Fibroblast of lung (primary cell): Measurements from ENCODE around the gene MYDGF. TPM values are rescaled to one million over a fixed set of nuclear protein-coding genes. Genes with fewer than 3 reads are reported as not detected.

ENCODE experiments used
- DNase-seq, 2 donors: peaks; one replicate each; pipeline versions ENCODE4 v3.0.0 to v3.0.0-alpha.2; 2010; ENCODE audit warnings: low read depth in 2 of 2
- H2AFZ ChIP-seq: 2 replicates; pipeline ENCODE4 v1.5.1; 2012; ENCODE audit warnings: low read length, control low read depth, inconsistent platforms
- H3K27ac ChIP-seq: 2 replicates; pipeline ENCODE4 v1.5.1; 2011; ENCODE audit warnings: low read length, control low read depth; ENCODE audit not compliant: insufficient read depth
- H3K27me3 ChIP-seq: 2 replicates; pipeline ENCODE4 v1.5.1; 2011; ENCODE audit warnings: mild to moderate bottlenecking, low read length; ENCODE audit not compliant: control insufficient read depth, insufficient read depth
- H3K36me3 ChIP-seq: 2 replicates; pipeline ENCODE4 v1.5.1; 2011; ENCODE audit warnings: low read length; ENCODE audit not compliant: control insufficient read depth, insufficient read depth
- H3K4me1 ChIP-seq: 2 replicates; pipeline ENCODE4 v1.5.1; 2011; ENCODE audit warnings: low read length; ENCODE audit not compliant: control insufficient read depth, insufficient read depth; ENCODE audit errors: extremely low read depth
- H3K4me2 ChIP-seq: 2 replicates; pipeline ENCODE4 v1.5.1; 2011; ENCODE audit warnings: low read length, control low read depth; ENCODE audit not compliant: insufficient read depth; ENCODE audit errors: extremely low read depth
- H3K4me3 ChIP-seq, 4 experiments: fragments of 200-600 bp in 1 of 4; sonication (generic) in 1 of 4; replicated peaks in 1 of 4; 2 replicates each; pipeline ENCODE4 v1.5.1; 2011 to 2016; ENCODE audit warnings: low read length in 4 of 4, low read depth in 3 of 4, mild to moderate bottlenecking in 3 of 4, control low read depth in 2 of 4, inconsistent platforms in 1 of 4, mixed read lengths in 1 of 4; ENCODE audit not compliant: insufficient read depth in 1 of 4; ENCODE audit errors: control extremely low read depth in 1 of 4
- H3K79me2 ChIP-seq: 2 replicates; pipeline ENCODE4 v1.5.1; 2012; ENCODE audit warnings: mild to moderate bottlenecking, low read length, inconsistent platforms; ENCODE audit not compliant: control insufficient read depth, insufficient read depth
- H3K9ac ChIP-seq: 2 replicates; pipeline ENCODE4 v1.5.1; 2011; ENCODE audit warnings: mild to moderate bottlenecking, low read length, control low read depth; ENCODE audit not compliant: insufficient read depth
- H3K9me3 ChIP-seq: 2 replicates; pipeline ENCODE4 v1.5.1; 2012; ENCODE audit warnings: low read depth, low read length; ENCODE audit not compliant: control insufficient read depth, insufficient read depth
- H4K20me1 ChIP-seq: 2 replicates; pipeline ENCODE4 v1.5.1; 2011; ENCODE audit warnings: low read length; ENCODE audit not compliant: control insufficient read depth, insufficient read depth; ENCODE audit errors: extremely low read depth
- EZH2 ChIP-seq: IDR thresholded peaks from 2 replicates; pipeline ENCODE4 v1.5.1; 2012; ENCODE audit warnings: low read length, control low read depth, mild to moderate bottlenecking; ENCODE audit errors: missing control alignments
- polyA plus RNA-seq, 2 donors: library from polyadenylated mRNA; depleted of rRNA in 1 of 2; stranded (reverse) in 1 of 2; unstranded in 1 of 2; fragments of >200 nt; gene quantifications; 2 replicates each; pipeline ENCODE4 v1.2.1, GENCODE V29; 2011 to 2012; ENCODE audit warnings: missing spikeins in 1 of 2
- total RNA-seq: library from RNA; depleted of rRNA; stranded (reverse); fragments of >200 nt; gene quantifications from 2 replicates; pipeline ENCODE4 v1.2.1, GENCODE V29; 2014
- TF ChIP-seq, protein P1 (sequence below), 2 donors: IDR thresholded peaks in 1 of 2; conservative IDR thresholded peaks in 1 of 2; 1 replicate in 1 of 2; 2 replicates in 1 of 2; pipeline ENCODE4 v1.5.1; 2011 to 2012; ENCODE audit warnings: low read length in 2 of 2, control low read depth in 1 of 2, inconsistent platforms in 1 of 2, low read depth in 1 of 2, mild to moderate bottlenecking in 1 of 2

The MYDGF gene
- total and polyA plus RNA-seq, 2 donors (not counting 1 experiment from before 2014, with no cell fraction given), result 167 to 181 TPM

DNA sequence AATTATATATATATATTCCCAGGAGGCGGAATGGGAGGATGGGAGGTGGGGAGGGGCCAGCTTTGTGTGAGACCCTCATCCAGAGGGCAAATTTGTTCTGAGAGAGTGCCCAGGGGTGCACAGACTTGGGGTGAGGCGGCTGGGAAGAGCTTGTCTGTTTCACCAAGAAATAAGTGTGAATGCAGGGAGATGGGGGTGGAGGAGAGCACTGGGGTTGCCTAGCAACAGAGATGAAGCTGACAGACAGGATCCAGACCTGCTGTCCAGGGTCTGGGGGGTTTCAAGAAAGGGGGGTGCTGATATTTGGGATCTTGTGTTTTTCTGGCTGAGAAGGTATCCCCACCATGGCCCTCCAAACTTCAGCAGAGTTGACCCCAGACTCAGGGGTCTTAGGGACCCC lies 49.5 kb downstream of the MYDGF start:
- no peak overlapping the region for H3K27ac ChIP-seq
- H3K27me3 ChIP-seq, result peaks cover 12% of the 10 kb centered on the region
- H3K4me2 ChIP-seq, result no peak overlapping the region
- no peak for DNase-seq
- no peaks in the 10 kb centered on the region for H3K36me3 ChIP-seq
- H3K9me3 ChIP-seq, result no peaks in the 10 kb centered on the region
- no peak overlapping the region for H2AFZ ChIP-seq
- no peak overlapping the region for H3K9ac ChIP-seq
- no peak overlapping the region for H3K4me3 ChIP-seq
- H3K4me1 ChIP-seq, result no peaks in the 10 kb centered on the region
- TF ChIP-seq EZH2, result no peak
- TF ChIP-seq, protein P1, sequence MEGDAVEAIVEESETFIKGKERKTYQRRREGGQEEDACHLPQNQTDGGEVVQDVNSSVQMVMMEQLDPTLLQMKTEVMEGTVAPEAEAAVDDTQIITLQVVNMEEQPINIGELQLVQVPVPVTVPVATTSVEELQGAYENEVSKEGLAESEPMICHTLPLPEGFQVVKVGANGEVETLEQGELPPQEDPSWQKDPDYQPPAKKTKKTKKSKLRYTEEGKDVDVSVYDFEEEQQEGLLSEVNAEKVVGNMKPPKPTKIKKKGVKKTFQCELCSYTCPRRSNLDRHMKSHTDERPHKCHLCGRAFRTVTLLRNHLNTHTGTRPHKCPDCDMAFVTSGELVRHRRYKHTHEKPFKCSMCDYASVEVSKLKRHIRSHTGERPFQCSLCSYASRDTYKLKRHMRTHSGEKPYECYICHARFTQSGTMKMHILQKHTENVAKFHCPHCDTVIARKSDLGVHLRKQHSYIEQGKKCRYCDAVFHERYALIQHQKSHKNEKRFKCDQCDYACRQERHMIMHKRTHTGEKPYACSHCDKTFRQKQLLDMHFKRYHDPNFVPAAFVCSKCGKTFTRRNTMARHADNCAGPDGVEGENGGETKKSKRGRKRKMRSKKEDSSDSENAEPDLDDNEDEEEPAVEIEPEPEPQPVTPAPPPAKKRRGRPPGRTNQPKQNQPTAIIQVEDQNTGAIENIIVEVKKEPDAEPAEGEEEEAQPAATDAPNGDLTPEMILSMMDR (conservative IDR thresholded peaks at IDR 0.05 in 1 of 2, IDR thresholded peaks at IDR 0.05 in 1 of 2; ENCODE audit: low read depth in 1 of 2, low read length in 2 of 2), result no peak
- no peaks in the 10 kb centered on the region for H4K20me1 ChIP-seq
- H3K79me2 ChIP-seq, result no peaks in the 10 kb centered on the region

DNA sequence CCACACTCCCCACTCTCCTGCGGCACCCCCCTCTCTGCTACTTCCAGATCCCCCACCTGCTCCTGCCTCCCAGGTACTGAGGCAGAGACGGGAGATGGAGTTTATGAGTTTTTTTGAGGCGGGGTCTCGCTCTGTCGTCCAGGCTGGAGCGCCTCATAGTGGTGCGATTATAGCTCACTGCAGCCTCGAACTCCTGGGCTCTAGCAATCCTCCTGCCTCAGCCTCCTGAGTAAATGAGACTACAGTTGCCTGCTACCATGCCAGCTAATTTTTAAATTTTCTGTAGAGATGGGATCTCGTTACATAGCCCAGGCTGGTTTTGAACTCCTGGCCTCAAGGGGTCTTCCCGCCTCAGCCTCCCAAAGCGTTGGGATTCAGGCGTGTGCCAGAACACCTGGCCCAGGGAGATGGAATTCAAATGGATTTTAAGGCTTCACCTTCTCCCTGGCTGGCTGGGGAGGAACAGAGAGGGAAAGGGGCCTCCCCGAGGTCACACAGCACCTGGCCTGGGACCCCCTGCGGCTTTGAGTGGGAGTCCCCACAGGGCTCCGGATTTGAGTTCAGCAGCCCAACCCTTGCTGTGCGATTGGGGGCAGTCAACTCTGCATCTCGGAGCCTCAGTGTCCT lies 50.4 kb downstream of the MYDGF start:
- no peak overlapping the region for H3K4me2 ChIP-seq
- H3K9me3 ChIP-seq, result no peaks in the 10 kb centered on the region
- H3K4me1 ChIP-seq, result no peaks in the 10 kb centered on the region
- H4K20me1 ChIP-seq, result no peaks in the 10 kb centered on the region
- no peak for TF ChIP-seq EZH2
- TF ChIP-seq, protein P1 (conservative IDR thresholded peaks at IDR 0.05 in 1 of 2, IDR thresholded peaks at IDR 0.05 in 1 of 2; ENCODE audit: low read depth in 1 of 2, low read length in 2 of 2), result no peak
- DNase-seq, result no peak
- H3K27ac ChIP-seq, result no peak overlapping the region
- no peak overlapping the region for H3K4me3 ChIP-seq
- H3K27me3 ChIP-seq, result peaks cover 12% of the 10 kb centered on the region
- no peaks in the 10 kb centered on the region for H3K79me2 ChIP-seq
- no peak overlapping the region for H3K9ac ChIP-seq
- H2AFZ ChIP-seq, result no peak overlapping the region
- H3K36me3 ChIP-seq, result no peaks in the 10 kb centered on the region

DNA sequence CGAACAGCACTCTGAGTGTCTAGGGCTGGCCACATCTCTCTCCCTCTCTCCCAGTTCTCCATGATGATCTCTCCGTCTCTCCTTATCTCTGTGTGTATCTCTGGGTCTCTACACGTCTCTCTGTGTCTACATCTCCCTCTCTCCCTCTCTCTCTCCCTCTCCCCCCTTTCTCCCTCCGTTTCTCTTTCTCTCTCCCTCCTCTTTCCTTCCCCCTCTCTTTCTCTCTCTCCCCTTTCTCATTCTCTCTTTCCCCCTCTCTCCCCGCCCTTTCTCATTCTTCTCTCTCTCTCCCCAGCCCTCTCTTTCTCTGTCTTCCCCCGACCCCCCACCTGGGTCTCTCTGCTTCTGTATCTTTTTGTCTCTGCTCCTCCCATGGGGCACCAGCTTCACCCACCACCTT lies 52.1 kb downstream of the MYDGF start:
- H3K9me3 ChIP-seq, result no peaks in the 10 kb centered on the region
- H3K79me2 ChIP-seq, result no peaks in the 10 kb centered on the region
- H3K9ac ChIP-seq, result no peak overlapping the region
- H3K4me3 ChIP-seq, result no peak overlapping the region
- peak; percentile 21 for TF ChIP-seq EZH2
- TF ChIP-seq, protein P1 (conservative IDR thresholded peaks at IDR 0.05 in 1 of 2, IDR thresholded peaks at IDR 0.05 in 1 of 2; ENCODE audit: low read depth in 1 of 2, low read length in 2 of 2), result no peak
- no peak overlapping the region for H3K27ac ChIP-seq
- H3K4me2 ChIP-seq, result no peak overlapping the region
- H3K27me3 ChIP-seq, result peaks cover 12% of the 10 kb centered on the region
- DNase-seq, result no peak
- no peaks in the 10 kb centered on the region for H3K36me3 ChIP-seq
- no peaks in the 10 kb centered on the region for H3K4me1 ChIP-seq
- H4K20me1 ChIP-seq, result no peaks in the 10 kb centered on the region
- H2AFZ ChIP-seq, result no peak overlapping the region
